AML-193 (cell line): Measurements from ENCODE around the gene SPINK8.
A peak's percentile ranks its signal among the peaks of the same experiment; 100 is the strongest.
"Not testable (repeated sequence)": the region's sequence is repeated elsewhere in the genome, so short reads cannot be mapped to it uniquely, and the experiment has no call there.

Source experiments
- DNase-seq, 2 experiments: peaks; one replicate each; lab custom pipeline; 2025; lab: John Stamatoyannopoulos, UW

Gene SPINK8

DNA sequence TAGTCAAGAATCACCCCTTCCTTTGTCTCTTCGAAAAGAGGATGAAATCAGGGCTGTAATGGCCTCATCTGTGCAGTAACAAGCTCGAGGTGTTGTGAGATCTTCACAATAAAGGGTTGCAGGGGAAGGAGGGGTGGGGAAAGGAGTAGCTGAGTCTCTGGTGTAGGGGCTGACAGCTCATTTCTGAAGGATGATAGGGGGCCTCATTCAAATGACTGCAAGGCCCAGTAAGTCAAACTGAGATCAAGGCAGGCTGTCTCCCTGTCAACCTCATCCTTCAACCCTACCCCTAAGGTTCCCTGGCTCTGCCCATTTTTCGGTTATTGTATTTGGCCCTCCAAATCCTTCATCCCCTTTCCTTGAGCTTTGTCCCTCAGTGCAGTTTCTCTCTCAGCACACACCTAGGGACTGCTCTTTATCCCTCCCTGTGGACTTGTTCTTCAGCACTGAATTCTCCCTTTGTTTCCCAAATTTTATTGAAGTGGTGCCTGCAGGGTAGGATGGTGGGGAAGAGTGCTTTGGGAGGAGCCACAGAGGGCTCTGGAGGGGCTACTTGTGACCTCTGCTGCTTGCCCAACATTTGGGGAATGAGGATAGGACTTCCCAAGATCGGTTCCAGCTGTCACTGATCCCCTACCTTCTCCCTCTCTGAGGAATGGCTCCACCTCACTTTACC, 54.4 kb downstream of the SPINK8 start:
- DNase-seq = no peak

DNA sequence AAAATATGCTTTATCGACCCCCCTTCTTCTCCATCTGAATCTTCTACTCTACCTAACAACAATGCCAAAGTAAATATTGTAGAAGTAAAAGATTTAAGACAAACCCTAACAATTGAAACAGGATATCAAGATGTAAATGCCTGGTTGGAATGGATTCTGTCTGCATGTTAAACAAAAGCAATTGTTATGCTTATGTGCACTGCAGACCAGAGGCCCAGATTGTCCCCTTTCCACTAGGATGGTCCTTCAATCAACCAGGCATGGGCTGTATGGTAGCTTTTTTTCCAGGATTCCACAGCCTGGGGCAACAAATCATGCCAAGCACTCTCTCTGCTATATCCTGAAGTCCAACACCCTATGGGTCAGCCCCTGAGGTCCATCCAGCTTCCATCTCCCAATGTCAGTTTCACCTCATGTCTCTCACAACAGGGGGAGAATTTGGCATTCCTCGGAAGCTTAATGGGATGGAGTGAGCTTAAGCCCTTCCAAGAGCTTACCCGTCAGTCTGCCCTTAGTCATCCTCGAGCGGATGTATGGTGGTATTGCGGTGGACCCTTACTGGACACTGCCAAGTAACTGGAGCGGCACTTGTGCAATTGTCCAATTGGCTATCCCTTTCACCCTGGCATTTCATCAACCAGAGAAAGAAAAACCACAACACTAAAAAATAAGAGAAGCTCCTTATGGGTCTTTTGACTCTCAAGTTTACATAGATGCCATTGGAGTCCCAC, 56.4 kb downstream of the SPINK8 start:
- DNase-seq = no peak

DNA sequence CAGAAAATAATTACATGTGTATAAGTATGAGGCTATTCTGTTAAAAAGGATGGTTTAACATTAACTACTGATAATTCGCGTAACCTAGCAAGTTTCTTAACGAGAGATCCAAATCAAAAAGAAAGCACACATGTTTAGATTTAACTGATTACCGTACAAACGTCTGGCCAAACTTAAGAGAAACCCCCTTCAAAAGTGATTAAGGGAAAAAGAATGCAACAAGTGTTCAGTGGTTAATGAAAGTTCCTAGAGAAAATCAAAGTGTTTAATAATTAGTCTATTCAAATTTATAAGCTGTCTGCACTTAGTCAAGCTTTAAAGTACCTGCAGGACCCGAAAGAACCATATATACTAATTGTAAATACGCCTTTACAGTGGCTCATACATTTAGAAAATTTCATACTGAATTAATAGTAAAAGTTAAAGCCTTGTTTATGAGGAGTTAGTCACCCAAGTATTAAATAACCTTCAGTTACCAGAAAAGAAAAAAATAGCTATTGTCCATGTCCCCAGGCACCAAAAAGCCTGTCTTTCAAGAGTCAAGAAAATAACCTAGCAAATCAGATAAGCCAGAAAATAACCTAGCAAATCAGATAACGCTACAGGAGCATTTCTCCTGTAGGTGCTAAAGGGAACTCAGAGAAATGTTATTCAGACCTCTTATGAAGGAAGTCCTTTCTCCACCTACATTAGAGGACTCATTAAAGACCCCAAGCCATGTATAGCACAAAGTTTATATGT, 58.0 kb downstream of the SPINK8 start:
- no peak for DNase-seq

DNA sequence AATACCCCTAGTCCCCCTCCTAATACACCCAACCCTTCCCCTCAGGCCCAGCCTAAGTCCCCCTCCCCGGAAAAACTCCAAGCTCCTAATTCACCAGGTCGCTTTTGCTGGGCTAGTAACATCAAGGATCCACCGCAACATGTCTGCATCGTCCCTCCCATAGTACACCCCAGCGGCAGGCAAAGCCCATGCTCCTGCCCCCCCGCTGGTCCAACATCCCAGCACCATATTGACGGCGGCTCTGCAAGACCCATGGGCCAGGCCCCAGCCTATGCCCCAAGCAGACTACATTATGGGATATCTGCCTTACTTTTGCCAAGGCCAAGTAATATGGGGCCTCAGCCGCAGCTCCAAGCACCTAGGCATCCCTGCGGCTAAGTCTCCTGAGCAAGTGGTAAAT, 59.0 kb downstream of the SPINK8 start:
- DNase-seq = no peak

DNA sequence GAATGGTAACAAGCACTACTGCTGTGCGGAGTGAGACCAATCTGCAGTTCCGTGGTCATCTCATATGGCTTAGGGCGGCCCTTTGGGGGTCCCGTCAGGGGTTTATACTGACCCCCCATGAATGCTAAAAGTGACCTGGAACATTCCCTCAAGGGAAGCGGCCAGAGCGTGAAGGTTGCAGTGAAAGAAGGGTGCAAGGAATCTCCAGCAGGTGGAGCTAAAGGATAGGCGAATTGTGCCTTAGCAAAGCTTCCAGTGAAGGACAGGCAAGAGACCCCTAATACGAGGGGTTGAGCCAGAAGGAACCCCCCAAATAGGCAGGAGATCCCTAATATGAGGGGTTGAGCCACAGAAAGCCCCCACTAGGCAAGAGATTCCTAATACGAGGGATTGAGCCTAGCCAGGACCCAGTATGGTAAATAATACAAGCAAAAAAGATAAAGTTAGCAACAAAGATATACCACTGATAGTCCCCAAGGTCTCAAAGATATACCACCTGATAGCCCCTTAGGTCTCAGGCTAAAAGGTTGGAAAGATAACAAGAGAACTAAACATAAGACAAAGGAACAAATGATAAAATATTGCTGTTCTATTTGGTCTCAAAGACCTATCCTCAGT, 59.8 kb downstream of the SPINK8 start:
- peak; percentile 85 to 86 for DNase-seq

DNA sequence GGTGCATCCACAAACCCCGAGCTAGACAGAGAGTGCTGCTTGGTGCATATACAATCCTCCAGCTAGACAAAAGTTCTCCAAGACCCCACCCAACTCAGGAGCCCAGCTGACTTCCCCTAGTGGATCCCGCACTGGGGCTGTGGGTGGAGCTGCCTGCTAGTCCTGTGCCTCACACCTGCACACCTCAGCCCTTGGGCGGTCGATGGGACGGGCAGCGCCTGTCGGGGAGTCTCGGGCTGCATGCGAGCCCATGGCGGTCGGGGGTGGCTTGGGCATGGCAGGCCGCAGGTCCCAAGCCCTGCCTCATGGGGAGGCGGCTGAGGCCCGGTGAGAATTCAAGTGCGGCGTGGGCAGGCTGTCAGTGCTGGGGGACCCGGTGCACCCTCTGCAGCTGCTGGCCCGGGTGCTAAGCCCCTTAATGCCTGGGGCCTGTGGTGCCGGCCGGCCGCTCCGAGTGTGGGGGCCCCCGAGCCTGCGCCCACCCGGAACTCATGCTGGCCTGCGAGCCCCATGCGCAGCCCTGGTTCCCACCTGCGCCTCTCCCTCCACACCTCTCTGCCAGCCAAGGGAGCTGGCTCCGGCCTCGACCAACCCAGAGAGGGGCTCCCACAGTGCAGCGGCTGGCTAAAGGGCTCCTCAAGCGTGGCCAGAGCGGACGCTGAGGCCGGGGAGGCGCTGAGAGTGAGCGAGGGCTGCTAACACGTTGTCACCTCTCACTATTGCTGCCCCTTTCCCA, 61.5 kb downstream of the SPINK8 start:
- DNase-seq = no peak

DNA sequence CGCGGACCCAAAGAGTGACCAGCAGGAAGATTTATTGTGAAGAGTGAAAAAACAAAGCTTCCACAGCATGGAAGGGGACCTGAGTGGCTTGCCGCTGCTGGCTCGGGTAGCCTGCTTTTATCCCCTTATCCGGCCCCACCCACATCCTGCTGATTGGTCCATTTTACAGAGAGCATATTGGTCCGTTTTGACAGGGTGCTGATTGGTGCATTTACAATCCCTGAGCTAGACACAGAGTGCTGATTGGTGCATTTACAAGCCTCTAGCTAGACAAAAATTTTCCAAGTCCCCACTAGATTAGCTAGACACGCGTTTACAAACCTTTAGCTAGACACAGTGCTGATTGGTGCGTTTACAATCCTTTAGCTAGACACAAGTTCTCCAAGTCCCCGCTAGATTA, 62.2 kb downstream of the SPINK8 start:
- DNase-seq = not testable (repeated sequence)

DNA sequence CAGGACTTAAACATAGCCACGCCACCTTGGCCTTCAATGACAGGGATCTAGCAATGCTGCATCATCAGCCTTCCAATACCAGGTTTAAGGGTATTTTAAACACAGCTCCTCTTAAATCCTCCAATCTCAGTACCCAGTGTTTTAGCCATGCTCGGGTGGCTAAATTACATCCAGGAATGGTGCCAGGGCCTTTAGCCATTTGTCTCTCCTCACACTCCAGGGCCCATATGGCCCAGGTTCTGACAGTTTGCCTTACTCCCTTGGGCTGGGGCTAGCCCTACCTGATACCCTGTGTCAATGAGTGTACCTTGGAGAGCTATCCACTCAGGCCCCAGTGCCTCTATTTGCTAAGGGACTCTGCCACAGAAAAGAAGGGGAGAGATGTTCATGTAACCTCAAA, 63.2 kb downstream of the SPINK8 start:
- no peak for DNase-seq

DNA sequence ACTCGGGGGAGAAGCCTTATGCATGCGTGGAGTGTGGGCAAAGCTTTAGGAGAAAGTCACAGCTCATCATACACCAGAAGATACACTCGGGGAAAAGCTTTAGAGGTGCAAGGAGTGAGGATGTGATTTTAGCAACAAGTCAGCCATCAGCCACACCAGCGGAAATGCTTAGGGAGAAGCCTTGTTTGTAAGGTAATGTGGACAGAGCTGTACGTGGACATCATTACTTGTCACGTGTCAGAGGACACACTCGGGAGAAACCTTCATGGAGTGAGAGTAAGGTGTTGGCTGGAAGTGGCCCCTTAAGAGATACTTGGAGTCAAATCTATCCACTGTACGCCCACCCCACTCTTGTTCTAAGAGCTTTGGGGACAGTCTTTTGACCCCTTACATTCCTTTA, 63.9 kb downstream of the SPINK8 start:
- no peak for DNase-seq

DNA sequence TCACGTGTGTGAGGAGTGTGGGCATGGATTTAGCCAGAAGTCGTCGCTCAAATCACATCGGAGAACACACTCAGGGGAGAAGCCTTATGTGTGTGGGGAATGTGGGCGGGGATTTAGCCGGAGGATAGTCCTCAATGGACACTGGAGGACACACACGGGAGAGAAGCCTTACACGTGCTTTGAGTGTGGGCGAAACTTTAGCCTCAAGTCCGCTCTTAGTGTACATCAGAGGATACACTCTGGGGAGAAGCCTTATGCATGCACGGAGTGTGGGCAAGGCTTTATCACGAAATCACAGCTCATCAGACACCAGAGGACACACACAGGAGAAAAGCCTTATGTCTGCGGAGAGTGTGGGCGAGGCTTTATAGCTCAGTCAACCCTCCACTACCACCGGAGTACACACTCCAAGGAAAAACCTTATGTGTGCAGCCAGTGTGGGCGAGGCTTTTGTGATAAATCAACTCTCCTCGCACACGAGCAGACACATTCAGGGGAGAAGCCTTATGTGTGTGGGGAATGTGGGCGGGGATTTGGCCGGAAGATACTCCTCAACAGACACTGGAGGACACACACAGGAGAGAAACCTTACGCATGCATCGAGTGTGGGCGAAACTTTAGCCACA, 64.4 kb downstream of the SPINK8 start:
- DNase-seq = no peak

DNA sequence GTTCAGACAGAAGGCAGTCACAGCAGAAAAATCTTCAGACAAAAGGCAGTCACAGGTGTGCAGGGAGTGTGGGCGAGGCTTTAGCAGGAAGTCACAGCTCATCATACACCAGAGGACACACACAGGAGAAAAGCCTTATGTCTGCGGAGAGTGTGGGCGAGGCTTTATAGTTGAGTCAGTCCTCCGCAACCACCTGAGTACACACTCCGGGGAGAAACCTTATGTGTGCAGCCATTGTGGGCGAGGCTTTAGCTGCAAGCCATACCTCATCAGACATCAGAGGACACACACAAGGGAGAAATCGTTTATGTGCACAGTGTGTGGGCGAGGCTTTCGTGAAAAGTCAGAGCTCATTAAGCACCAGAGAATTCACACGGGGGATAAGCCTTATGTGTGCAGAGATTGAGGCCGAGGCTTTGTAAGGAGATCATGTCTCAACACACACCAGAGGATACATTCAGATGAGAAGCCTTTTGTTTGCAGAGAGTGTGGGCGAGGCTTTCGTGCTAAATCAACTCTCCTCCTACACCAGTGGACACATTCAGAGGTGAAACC, 65.0 kb downstream of the SPINK8 start:
- no peak for DNase-seq

DNA sequence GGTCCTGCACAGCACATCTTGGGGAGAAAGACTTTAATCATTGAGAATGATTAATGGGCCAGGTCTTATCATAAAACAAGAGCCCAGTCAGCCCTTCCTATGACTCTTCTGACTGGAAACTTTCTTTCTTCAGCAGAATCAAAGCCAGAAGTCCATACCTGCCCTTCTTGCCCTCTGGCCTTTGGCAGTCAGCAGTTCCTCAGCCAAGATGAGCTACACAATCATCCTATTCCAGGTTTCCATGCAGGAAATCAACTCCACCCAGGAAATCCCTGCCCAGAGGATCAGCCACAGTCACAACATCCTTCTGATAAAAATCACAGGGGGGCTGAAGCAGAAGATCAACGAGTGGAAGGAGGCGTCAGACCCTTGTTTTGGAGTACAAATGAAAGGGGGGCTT, 65.7 kb downstream of the SPINK8 start:
- DNase-seq = no peak

DNA sequence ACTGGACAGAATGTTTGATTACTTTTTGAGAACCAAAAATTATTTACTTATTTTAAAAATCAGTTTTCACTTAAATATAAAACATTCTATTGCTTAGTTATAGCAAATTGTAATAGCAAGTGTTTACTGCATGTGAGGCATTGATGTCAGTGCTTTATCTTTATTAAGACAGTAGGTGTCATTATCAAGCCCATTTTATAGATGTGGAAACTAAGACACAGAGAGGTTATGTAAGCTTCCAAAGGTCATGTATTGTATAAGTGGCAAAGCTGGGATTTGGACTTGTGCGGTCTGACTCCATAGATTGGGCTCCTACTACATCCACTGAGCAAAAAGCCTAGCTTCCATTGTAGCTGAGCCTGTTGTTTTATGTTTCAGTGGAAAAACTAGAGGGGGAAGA, 74.9 kb downstream of the SPINK8 start:
- DNase-seq = no peak
